GM12865 (cell line): ENCODE measurements around the gene DIAPH2.
A peak's percentile ranks its signal among the peaks of the same experiment; 100 is the strongest.

Source experiments
- DNase-seq: peaks from one replicate; pipeline ENCODE4 v3.0.0; 2010; ENCODE audit warnings: low read depth
- H3K4me3 ChIP-seq: 2 replicates; pipeline ENCODE4 v1.5.1; 2011; ENCODE audit warnings: mild to moderate bottlenecking, low read depth, low read length, control low read depth
- CTCF ChIP-seq: IDR thresholded peaks from 2 replicates; pipeline ENCODE4 v1.5.1; 2011; ENCODE audit warnings: low read length, control low read depth, low read depth, inconsistent platforms; ENCODE audit not compliant: insufficient read depth; ENCODE audit errors: missing control alignments

Gene DIAPH2

GRCh38 chrX:97380200-97380599, 695.6 kb downstream of the DIAPH2 start:
- no peak for TF ChIP-seq CTCF
- H3K4me3 ChIP-seq = no peak overlapping the region
- DNase-seq = no peak

GRCh38 chrX:97384685-97385084, 700.0 kb downstream of the DIAPH2 start:
- TF ChIP-seq CTCF = no peak
- DNase-seq = no peak
- no peak overlapping the region for H3K4me3 ChIP-seq

- DNase-seq = no peak
- no peak for TF ChIP-seq CTCF
- no peak overlapping the region for H3K4me3 ChIP-seq
Observed at GRCh38 chrX:97387004-97387403, 702.4 kb downstream of the DIAPH2 start.

GRCh38 chrX:97389761-97390192, 705.1 kb downstream of the DIAPH2 start:
- no peak overlapping the region for H3K4me3 ChIP-seq
- DNase-seq = no peak
- TF ChIP-seq CTCF = no peak

GRCh38 chrX:97397371-97397770, 712.7 kb downstream of the DIAPH2 start:
- no peak for TF ChIP-seq CTCF
- peak; percentile 8 for DNase-seq

GRCh38 chrX:97398030-97398551, 713.4 kb downstream of the DIAPH2 start:
- DNase-seq = peak; percentile 67
- no peak overlapping the region for H3K4me3 ChIP-seq
- no peak for TF ChIP-seq CTCF

More at GRCh38 chrX:97397371-97397770, 712.7 kb downstream of the DIAPH2 start:
- no peak overlapping the region for H3K4me3 ChIP-seq

GRCh38 chrX:97399400-97399799, 714.8 kb downstream of the DIAPH2 start:
- peak; percentile 82 for DNase-seq
- TF ChIP-seq CTCF = no peak
- no peak overlapping the region for H3K4me3 ChIP-seq
